8988T (cell line): ENCODE measurements around the gene AKT2.

ENCODE experiments used
- DNase-seq: peaks from one replicate; pipeline ENCODE4 v3.0.0; 2011

Gene AKT2

GRCh38 chr19:40249201-40249600 is 35.9 kb downstream of the AKT2 start:
- DNase-seq: no peak

DNA sequence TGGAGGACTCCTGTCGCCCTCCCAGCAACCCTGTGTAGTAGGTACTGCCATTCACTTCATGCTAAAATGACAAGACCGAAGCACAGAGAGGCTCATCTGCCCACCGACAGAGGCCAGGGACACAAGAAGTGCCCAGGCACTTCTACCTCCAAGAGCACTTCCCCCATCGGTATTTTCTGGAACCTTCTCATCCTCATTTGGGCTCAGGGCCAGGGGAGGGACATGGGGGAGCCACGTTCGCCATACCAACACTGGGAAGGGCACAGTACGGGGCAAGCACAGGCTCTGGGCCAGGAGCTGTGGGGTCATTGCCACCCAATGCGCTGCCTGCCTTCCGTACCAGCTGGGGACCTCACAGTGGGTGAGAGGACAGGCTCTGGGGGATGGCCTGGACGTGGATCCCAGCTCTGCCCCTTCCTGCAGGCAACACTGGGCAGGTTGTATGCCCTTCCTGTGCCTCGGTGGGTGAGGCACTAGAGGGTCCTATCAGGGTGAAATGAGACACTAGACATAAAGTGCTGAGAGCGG is 37.3 kb downstream of the AKT2 start:
- DNase-seq: no peak

- DNase-seq: no peak
These were observed 38.0 kb downstream of the AKT2 start for GRCh38 chr19:40247178-40247577.

DNA sequence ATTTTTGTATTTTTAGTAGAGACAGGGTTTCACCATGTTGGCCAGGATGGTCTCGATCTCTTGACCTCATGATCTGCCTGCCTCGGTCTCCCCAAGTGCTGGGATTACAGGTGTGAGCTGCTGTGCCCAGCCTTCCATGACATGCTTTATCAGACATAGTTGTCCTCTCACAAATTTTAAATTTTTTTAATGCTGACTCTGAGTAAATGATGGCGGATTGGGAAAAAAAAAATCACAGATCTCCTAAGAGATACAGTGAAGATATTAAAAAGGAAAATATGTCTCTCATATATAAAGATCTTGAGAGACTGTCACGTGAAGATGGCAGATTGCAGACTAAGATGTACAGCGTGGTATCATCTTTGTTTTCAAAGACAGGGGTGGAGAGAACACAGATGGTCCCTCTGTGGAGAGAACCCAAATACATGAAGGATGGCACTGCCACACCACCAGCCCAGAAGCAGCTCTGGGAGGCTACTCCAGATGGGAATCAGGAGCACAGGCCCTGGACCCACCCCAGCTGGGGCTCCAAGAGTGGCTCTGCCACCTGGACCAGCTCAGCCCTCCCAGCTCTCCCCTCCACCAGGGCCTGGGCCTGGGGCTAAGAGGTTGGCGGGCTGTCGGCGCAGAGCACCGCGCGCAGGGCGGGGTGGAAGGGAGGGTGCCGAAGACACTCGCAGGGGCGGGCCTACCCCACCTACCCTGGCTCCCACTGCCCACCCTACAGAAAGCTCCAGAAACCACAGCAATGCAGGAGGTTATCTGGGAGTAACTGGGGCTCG is 38.7 kb downstream of the AKT2 start:
- no peak for DNase-seq

- no peak for DNase-seq
These were observed 39.5 kb downstream of the AKT2 start for GRCh38 chr19:40245506-40246128.

DNA sequence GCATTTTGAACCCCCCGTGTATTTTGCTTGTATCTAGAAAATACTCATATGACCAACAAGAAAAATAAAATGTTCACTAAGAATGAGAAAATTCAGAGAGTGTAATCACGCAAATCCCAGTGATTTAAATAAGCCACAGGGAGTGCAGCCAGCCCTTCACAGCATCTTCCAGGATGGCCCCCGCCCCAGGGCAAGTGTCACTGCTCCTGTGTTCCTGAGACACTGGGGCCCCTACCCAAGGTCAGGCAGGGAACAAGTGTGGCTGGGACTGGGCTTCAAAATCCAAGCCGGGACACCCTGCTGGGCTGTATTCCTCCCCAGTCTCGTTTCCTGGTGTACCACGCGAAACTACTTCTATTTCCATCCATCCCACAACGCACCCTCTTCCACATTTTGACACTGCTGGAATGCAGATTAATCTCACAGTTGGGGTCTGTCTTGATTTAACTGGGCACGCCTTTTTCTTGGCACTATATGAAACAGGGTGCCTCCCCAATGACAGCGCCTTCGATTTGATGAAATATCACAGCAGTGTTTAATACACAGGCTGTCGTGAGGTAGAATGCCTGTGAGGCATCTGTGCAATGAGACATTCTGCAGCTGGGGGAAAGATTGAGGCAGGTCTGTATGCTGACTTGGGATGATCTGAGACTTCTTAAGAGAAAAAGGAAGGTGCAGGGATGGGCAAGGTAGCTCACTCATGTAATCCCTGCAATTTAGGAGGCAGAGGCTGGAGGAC is 40.4 kb downstream of the AKT2 start:
- DNase-seq: no peak

- no peak for DNase-seq
These were observed 42.0 kb downstream of the AKT2 start for GRCh38 chr19:40243181-40243580.

DNA sequence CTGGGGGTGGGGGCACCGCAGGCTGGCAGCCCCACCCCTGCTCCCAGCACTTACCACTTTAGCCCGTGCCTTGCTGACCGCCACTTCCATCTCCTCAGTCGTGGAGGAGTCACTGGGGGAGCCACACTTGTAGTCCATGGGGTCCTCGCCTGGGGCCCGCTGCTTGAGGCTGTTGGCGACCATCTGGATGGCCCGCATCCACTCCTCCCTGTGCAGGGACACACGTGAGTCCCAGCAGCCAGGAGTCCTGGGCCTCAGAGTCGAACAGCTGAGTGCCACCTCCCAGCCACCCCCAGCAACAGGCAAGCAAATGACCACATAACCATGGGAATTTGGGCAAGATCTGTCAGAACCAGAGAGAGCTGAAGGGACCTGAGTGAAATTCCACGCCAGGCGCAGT is 42.7 kb downstream of the AKT2 start:
- no peak for DNase-seq

- DNase-seq: no peak
These were observed 43.2 kb downstream of the AKT2 start for GRCh38 chr19:40241809-40242384.

- no peak for DNase-seq
These were observed 43.9 kb downstream of the AKT2 start for GRCh38 chr19:40241125-40241808.

- no peak for DNase-seq
These were observed 44.8 kb downstream of the AKT2 start for GRCh38 chr19:40240332-40240731.

DNA sequence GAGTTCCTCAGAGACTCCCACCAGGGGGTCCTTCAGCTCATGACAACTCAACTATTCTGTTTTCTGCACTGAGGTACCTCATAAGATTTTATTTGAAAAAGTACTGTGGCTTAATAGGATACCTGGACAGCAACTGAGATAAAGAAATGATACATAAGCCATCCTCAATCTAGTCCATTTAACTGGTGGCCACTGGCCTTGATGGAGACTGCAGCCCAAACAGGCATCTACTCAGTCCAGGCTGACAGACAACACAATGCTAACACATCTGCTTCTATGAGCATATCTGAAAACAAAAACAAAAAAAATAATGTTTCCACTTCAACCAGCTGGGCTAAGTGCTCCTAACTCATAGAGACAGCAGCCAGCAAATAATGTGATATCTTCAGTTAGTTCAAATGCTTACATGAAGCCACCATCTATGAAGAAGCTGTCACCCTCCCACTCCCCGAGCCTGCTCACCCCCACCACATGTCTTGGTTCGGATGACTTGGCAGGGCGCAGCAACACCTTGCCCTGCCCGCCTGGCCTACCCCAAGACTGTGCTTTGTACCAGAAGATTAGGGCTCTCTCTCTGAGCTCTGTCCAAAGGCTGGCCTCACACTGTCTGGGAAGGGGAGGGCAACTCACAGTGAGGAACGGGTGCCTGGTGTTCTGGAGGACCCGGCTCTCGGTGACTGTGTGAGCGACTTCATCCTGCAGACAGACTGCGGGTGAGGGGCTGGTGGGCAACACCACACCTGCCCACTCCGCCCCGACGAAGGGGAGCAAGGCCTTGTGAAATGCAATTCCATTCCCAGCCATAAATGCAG is 45.5 kb downstream of the AKT2 start:
- no peak for DNase-seq

DNA sequence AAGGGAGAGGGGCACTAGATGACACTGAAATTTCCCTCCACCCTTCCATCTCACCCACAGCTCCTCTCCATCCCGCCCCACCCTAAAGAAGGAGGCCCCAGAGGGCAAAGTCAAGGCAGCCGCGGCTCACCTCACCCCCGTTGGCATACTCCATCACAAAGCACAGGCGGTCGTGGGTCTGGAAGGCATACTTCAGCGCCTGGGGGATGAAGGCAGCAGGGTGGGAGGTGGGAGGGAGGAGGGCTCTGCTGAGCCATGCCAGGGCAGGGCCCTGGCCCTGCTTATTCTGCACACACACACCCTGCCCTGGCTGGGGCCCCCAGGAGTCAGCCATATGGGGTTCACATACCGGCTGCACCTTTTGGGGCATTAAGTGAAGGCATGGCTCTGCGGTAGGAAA is 46.4 kb downstream of the AKT2 start:
- DNase-seq: no peak

DNA sequence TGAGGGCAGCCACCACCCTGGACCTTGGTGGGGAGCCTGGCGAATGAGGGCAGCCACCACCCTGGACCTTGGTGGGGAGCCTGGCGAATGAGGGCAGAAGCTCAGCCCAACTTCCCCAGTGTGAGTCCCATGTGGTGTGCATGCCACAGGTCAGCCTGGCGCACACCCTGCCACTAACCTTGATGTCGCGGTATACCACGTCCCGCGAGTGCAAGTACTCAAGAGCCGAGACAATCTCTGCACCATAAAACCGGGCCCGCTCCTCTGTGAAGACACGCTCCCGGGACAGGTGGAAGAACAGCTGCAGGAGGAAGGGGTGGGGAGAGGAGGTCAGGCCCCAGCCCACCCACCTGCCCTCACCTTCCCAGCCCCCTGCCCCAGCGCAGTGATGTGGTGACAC is 47.4 kb downstream of the AKT2 start:
- no peak for DNase-seq

DNA sequence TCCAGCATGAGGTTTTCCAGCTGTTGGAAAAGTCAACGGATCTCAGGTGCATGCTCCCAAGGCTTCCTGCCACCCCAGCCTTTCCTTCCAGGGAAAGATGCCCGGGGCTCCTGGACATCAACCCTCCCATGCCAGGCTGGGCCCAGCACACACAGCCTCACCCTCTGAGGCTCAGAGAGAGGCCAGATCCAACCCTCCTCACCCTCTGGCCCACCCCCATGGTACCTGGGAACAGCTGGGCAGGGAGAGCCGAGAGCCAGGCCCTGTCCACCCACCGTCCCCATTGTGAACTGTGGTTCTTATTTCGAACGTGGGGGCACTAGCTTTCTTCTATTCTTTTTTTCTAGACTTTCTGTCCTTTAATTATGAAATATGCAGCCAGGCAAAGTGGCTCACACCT is 48.8 kb downstream of the AKT2 start:
- DNase-seq: no peak

GRCh38 chr19:40236026-40236355 is 49.2 kb downstream of the AKT2 start:
- DNase-seq: no peak

- DNase-seq: no peak
These were observed 49.7 kb downstream of the AKT2 start for GRCh38 chr19:40235238-40236025.

GRCh38 chr19:40234429-40235237 is 50.5 kb downstream of the AKT2 start:
- DNase-seq: no peak

DNA sequence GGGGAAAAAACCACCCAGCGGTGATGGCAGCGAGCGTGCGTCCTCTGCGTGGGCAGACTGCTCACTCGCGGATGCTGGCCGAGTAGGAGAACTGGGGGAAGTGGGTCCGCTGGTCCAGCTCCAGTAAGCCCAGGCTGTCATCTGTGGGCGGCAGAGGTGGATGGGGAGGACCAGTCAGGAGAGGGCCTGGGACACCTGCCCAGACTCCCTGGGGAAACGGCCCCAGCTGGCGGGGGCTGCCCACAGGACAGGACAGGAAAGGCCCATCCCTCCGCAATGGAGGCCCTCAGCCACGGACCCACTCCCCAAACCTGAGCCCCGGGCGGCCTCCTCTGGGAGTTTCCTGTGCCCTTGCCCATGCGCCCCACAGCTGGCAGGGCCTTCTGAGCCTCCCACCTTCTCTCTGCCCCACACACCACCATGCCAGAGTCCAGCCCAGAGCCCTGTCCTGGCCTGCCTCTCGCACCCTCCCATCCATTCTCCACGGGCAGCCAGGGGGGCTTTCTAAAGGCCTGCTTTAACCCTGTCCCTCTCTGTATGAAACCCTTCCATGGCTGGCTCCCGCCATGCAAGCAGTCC is 51.2 kb downstream of the AKT2 start:
- no peak for DNase-seq
